HG03135 (cell line): ENCODE data around the gene RIN3.
"Not testable (repeated sequence)": the region's sequence is repeated elsewhere in the genome, so short reads cannot be mapped to it uniquely, and the experiment has no call there.

Experiments
- ATAC-seq: cut with Tn5 transposase; IDR thresholded peaks from one replicate; pipeline ENCODE4 v1.9.1; 2021; ENCODE audit warnings: mild to moderate bottlenecking, moderate library complexity; ENCODE audit not compliant: unreplicated experiment

The RIN3 gene

GRCh38 chr14:92619671-92620456 is 106.3 kb downstream of the RIN3 start:
- ATAC-seq, result no peak

DNA sequence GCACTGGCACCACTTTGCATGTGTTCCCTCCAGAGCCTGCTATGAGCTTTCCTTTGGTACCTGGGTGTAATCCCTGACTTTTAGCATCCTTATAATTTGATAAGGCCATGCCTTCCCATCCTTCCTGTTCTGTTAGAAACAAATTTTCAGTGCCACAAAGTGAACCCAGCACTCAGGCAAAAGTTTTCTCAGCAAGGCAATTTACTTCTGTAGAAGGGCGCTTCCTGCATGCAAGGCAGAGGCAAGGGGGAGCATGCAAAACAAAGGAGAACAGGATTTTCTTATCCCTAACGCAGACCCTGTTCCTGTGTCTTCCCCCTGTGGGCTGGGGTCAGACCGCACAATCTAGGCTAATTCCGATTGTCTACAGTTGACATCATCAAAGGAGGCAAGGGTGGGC is 108.7 kb downstream of the RIN3 start:
- ATAC-seq, result no peak

GRCh38 chr14:92624764-92625163 is 111.2 kb downstream of the RIN3 start:
- ATAC-seq, result no peak

DNA sequence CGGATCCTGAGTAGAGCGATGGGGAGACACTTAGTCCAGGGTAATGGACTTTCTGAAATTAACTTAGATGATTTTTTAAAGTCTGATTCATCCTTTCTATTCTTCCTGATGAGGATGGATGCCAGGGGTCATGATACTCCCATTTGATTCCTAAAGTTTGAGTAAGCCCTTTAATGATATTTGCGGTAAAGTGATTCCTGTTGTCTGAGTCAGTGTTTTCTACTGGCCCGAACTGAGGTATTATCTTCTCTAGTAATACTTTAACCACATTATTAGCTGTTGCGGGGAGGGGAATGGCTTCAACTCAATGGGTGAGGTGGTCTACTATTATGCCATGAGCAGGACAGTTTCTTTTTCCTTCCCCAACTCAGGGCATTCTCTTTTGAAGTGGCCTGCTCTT is 111.6 kb downstream of the RIN3 start:
- no peak for ATAC-seq

- no peak for ATAC-seq
These were observed 112.5 kb downstream of the RIN3 start for GRCh38 chr14:92626041-92626440.

- ATAC-seq, result no peak
These were observed 114.2 kb downstream of the RIN3 start for GRCh38 chr14:92627707-92628215.

DNA sequence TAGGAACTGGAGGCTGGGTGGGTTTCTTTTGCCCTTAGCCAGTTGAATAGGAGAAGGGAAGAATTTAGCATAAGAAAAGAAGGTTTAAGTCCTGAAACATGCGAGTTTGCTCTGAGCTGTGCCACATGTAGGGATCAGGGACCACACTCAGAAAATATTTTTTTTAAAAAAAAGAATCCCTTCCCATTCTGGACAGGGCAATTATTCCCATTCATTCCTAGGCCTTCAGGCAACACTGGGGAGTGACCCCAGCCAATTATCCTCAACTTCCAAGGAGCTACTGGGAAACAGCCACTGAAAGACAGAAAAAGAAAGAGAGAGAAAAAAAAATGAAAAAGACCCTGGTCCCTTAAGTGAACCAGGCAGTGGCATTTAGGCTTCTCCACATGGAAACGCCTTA is 115.1 kb downstream of the RIN3 start:
- ATAC-seq, result no peak

DNA sequence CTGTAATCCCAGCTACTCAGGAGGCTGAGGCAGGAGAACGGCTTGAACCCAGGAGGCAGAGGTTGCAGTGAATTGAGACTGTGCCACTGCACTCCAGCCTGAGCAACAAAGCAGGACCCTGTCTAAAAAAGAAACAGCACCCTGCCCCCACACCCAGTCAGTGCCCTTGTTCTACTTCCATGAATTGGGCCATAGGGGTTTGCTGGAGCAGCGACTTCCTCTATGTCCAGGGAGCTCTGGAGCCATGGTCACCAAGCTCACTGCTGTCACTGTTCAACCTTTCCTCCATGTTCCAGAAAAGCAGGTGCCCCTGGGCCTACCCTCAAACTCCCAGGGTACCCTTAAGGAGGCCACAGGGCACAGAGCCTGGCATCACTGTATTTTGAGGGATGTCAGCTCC is 116.8 kb downstream of the RIN3 start:
- ATAC-seq, result no peak

- ATAC-seq, result no peak
These were observed 117.5 kb downstream of the RIN3 start for GRCh38 chr14:92631098-92631497.

DNA sequence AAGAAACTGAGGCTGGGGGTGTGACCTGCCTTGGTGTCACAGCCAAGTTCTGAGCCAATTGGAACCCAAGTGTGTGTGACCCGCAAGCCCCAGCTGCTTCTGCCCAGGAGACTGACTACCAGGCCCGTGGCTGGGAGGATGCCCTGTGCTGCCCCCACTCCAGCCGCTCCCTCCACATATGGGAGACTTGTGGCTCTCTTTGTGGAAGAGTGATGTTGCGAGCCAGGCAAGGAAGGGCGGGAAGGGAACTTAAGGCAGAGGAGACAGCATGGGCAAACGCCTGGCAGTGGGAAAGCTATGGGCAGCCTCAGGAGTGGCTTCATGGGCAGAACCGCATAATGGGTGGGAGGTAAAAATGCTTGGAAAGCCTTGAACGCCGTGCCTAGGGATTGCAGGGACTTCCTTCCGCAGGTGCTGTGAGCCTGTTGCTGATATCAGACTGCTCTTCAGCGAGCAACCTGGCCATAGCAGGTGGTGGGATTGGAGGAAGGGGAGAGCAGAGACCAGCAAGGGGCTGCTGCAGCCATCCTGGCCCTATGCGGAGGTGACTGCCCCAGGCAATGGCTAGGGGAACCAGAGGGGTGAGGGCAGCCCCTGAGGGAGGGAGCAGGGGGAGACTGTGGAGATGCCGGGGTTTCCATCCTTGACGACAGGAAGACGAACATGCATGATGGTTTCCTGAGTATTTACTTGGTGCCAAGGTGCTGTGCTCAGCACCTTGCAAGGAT is 119.1 kb downstream of the RIN3 start:
- no peak for ATAC-seq

DNA sequence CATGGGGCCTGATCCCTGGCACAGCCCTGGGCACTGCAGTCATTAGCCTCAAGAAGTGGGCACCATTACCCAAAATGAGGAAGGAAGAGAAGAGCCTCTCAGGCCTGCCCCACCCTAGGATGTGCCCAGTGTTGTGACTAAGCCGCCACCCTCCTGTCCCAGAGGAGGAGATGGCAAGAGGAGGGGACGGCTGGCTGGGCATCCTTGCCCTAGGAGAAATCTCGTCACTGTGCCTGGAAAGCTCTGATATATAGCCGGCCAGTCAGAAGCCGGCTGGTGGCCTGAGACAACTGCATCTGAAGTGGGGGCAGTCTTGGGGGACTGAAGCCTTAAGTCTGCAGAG is 119.7 kb downstream of the RIN3 start:
- ATAC-seq, result no peak

DNA sequence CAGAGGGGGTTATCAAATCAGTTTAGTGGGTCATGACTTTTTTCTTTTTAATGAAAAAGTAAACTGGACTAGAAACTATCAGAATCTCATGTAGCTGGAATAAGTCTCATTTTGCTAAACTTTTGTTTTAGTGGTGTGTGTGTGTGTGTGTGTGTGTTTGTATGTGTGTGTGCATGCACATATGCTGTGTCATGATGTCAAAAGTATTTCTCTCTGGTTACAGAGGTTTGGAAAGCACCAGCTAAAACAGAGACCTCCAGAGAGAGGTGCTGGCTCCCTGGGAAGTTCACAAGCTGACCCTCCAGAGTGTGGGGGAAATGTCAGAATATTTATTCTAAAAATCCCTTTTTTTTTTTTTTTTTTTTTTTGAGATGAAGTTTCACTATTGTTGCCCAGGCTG is 120.1 kb downstream of the RIN3 start:
- ATAC-seq, result no peak

GRCh38 chr14:92635031-92635430 is 121.5 kb downstream of the RIN3 start:
- ATAC-seq, result no peak

GRCh38 chr14:92635896-92636295 is 122.3 kb downstream of the RIN3 start:
- ATAC-seq, result no peak

- ATAC-seq, result no peak
These were observed 123.6 kb downstream of the RIN3 start for GRCh38 chr14:92637228-92637627.

DNA sequence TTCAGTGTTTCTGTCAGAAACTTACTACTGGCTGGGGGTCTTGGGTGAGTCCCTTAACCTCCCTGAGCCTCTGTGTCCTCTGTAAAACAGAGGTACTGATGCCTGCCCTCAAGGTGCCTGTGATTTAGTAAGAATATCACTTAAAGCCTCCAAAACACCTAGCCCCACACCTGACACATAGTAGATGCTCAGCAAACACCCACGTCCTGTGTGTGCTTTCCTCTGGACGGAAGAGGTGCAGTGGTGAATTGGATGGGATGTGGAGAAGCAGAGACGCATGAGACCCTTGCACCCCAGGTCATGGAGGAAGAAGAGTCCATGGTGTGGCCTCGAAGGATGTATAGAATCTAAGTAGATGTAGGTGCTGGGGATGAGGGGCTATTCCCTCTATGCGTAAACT is 124.3 kb downstream of the RIN3 start:
- ATAC-seq, result no peak

DNA sequence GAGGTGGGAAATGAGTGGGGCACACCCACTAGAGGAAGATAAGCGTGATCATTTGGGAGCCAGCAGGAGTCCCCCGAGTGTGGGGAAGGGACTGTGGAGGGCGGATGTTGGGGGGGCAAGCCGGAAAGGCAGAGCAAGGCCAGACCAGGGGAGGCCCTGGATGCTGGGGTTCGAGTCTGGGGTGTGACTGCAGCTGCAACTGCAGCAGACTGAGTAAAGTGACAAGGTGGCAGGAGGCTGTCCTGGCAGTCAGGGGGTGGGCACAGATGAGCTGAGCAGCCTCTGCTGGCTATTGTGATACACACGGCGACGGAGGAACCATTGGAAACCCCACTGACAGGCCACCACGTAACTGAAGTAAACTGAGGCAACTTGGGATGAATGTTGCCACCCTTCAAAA is 124.7 kb downstream of the RIN3 start:
- no peak for ATAC-seq

DNA sequence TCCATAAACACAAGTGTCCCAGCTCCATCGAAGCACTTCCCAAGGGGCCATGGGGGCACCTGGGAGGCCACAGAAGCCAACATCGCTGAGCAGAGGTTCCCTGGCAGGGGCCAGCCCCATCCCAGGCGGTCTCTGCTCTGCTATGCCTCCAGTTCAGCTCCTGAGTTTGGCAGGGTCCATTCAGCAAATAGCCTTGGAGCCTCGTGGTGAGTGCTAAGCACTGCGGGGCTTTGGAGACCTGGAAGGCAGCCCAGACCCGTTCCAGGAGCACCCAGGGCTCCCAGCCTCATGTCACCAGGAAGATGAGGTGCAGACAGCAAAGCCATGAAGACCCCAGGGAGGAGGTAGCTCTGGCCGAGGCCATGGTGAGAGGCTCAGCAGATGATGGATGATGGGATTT is 125.3 kb downstream of the RIN3 start:
- no peak for ATAC-seq

DNA sequence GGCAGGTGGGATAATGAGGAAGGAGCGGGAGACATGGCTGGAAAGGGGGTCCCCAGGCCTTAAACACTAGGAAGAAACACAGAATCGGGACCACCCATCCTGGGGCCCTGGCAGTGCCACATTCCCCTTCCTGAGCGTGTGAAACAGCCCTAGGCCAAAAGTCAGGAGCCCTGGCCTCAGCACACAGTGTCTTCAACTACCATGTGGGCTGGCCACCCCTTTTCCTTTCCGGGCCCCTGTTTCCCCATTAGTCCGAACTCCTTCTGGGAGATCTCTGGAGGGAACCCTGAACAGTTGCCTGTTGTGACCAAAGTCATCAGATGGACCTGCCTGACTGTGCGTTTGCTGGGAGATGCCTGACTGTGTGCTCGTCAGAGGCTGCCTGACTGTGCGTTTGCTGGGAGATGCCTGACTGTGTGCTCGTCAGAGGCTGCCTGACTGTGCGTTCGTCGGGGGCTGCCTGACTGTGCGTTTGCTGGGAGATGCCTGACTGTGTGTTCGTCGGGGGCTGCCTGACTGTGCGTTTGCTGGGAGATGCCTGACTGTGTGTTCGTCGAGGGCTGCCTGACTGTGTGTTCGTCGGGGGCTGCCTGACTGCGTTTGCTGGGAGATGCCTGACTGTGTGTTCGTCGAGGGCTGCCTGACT is 126.0 kb downstream of the RIN3 start:
- ATAC-seq, result not testable (repeated sequence)

- ATAC-seq, result no peak
These were observed 127.7 kb downstream of the RIN3 start for GRCh38 chr14:92641306-92641705.

DNA sequence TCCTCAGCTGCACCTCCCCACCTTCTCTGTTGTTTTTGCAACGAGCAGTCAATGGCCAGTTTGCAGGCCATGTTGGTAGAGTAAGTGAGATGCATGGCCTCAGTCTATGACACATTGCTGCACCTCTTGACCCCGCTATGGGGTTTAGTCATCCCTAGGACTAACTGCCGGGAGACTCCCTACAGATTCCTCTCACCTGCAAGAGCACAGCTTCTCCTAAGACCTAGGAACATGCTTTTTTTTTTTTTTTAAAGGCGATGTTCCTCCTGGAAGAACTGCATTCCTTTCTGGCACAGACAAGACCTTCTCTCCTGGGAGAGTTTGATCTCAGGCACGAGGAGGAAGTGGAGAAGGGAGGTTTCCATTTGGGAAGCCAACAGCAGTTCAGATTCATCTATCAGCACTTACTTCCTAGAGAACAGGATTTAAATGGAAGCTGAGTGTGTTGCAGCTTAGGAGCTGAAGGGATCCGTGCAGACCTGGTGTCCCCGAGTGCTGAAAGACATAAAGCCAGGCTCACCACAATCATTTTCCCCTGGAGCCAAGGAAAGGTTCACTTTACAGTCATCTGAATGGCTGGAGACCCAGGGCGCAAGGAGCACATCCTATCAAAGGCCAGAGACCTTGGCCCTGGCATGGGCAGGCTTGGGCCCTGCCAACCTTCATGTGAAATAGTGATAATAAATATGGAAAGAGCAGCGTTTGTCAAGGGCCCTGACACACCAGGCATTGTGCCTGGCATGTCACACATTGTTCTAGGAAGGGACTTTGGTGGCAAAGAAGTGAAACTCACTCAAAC is 130.8 kb downstream of the RIN3 start:
- no peak for ATAC-seq
